Esophagus squamous epithelium (tissue), 4 donors: ENCODE measurements around the gene KRT1.

Experiments
- POLR2A ChIP-seq, 4 donors: fragments of 450-650 bp; IDR thresholded peaks; one replicate each; pipeline ENCODE4 v1.6.1; 2017; ENCODE audit warnings: antibody characterized with exemption in 4 of 4, mild to moderate bottlenecking in 4 of 4, moderate library complexity in 3 of 4
- TF ChIP-seq, protein P1 (sequence below), 6 experiments: fragments of 450-650 bp in 4 of 6; fragments of 200-600 bp in 2 of 6; sonication (generic) in 2 of 6; IDR thresholded peaks; one replicate each; pipeline ENCODE4 v1.5.1; 2016 to 2019; ENCODE audit warnings: antibody characterized with exemption in 6 of 6, mild to moderate bottlenecking in 4 of 6, moderate library complexity in 4 of 6

DNA sequence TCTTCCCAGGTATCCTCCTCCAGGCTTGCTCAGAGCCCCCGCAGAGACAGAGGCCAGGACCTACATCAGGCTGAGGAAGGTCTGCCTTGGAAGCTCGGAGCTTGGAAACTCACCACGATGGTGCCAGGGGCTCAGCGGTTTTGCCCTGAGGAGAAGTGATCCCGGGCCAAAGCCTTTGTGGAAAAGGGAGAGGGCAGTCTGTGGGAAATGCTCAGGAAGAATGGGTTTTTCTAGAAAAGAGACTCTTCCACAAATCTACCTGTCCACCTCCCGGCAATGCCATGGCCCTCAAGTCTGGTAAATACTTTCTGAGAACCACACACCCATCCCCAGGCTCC is 36.2 kb downstream of the KRT1 start:
- TF ChIP-seq, protein P1, sequence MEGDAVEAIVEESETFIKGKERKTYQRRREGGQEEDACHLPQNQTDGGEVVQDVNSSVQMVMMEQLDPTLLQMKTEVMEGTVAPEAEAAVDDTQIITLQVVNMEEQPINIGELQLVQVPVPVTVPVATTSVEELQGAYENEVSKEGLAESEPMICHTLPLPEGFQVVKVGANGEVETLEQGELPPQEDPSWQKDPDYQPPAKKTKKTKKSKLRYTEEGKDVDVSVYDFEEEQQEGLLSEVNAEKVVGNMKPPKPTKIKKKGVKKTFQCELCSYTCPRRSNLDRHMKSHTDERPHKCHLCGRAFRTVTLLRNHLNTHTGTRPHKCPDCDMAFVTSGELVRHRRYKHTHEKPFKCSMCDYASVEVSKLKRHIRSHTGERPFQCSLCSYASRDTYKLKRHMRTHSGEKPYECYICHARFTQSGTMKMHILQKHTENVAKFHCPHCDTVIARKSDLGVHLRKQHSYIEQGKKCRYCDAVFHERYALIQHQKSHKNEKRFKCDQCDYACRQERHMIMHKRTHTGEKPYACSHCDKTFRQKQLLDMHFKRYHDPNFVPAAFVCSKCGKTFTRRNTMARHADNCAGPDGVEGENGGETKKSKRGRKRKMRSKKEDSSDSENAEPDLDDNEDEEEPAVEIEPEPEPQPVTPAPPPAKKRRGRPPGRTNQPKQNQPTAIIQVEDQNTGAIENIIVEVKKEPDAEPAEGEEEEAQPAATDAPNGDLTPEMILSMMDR (IDR thresholded peaks at IDR 0.05), result no peak
- TF ChIP-seq POLR2A (IDR thresholded peaks at IDR 0.05), result no peak
